Nephron (organoid): ENCODE measurements around the gene SPATA16.
"Not testable (repeated sequence)": the region's sequence is repeated elsewhere in the genome, so short reads cannot be mapped to it uniquely, and the experiment has no call there.

Experiments
- H3K27ac Mint-ChIP-seq, 3 experiments: 2 replicates each; pipeline ENCODE4 v1.8.0; 2020; ENCODE audit warnings: mixed read lengths in 3 of 3, mild to moderate bottlenecking in 2 of 3, moderate library complexity in 1 of 3
- H3K27me3 Mint-ChIP-seq: 2 replicates; pipeline ENCODE4 v1.8.0; 2021; ENCODE audit warnings: low read depth, mild to moderate bottlenecking, moderate library complexity, mixed read lengths
- H3K36me3 Mint-ChIP-seq: 2 replicates; pipeline ENCODE4 v1.8.0; 2020; ENCODE audit warnings: low read depth, mixed read lengths
- H3K4me1 Mint-ChIP-seq: 2 replicates; pipeline ENCODE4 v1.8.0; 2020; ENCODE audit warnings: mixed read lengths
- H3K4me3 Mint-ChIP-seq, 3 experiments: 2 replicates each; pipeline ENCODE4 v1.8.0; 2020; ENCODE audit warnings: mild to moderate bottlenecking in 3 of 3, mixed read lengths in 3 of 3, moderate library complexity in 2 of 3
- H3K9me3 Mint-ChIP-seq: 2 replicates; pipeline ENCODE4 v1.8.0; 2020; ENCODE audit warnings: mixed read lengths
- TF ChIP-seq, protein P1 (sequence below), 3 experiments: fragments of 200-600 bp; sonication (generic); IDR thresholded peaks; one replicate each; pipeline ENCODE4 v1.5.0; 2021; ENCODE audit warnings: antibody characterized with exemption in 3 of 3; ENCODE audit not compliant: unreplicated experiment in 3 of 3

Gene SPATA16

DNA sequence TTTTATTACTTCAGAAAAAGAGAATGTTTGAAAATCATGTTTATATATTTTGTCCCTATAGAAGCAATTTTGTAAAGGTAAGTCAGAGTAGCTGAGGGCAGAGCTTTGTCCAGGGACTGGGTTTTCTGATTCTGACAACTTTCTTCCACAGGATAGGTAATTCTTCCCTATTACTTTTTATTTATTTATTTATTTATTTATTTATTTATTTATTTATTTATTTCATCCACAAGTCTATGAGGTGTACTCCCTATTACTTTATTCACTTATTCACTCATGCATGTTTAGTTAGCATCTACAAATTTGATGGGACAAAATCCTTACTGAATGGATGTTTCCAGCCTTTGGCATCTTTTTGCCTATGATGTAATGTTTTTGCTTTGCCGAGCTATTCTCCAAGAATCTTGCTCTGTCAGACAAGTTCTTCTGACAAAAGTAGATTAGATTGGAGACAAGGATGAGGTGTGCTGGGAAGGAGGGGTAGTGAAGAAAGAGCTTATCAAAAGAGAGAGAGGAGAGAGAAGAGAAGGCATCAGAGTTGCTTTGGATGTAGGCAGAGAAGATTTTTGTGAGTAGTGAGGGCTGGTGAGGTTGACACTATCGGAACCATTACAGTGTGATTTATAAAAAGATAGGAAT, 119.4 kb downstream of the SPATA16 start:
- H3K27me3 Mint-ChIP-seq = no peaks in the 10 kb centered on the region

DNA sequence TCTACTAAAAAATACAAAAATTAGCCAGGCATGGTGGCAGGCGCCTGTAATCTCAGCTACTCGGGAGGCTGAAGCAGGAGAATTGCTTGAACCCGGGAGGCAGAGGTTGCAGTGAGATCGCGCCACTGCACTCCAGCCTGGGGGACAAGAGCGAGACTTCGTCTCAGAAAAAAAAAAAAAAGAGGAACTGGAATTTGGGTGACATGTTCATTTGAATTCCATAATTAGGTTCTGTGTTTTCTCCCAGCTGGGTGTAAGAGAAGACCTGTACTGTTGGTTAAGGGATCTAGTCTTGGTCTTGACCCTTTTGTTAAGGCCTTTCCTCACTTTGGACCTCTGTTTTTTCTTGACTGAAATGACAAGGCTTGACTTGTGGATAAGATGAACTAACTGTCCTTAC, 120.9 kb downstream of the SPATA16 start:
- H3K27me3 Mint-ChIP-seq, H3K27ac Mint-ChIP-seq, H3K4me1 Mint-ChIP-seq, H3K36me3 Mint-ChIP-seq, H3K4me3 Mint-ChIP-seq, H3K9me3 Mint-ChIP-seq: not testable (repeated sequence)

More for the DNA sequence above, 119.4 kb downstream of the SPATA16 start:
- no peaks in the 10 kb centered on the region for H3K36me3 Mint-ChIP-seq
- H3K9me3 Mint-ChIP-seq = no peaks in the 10 kb centered on the region
- H3K27ac Mint-ChIP-seq = no peak overlapping the region
- TF ChIP-seq, protein P1, sequence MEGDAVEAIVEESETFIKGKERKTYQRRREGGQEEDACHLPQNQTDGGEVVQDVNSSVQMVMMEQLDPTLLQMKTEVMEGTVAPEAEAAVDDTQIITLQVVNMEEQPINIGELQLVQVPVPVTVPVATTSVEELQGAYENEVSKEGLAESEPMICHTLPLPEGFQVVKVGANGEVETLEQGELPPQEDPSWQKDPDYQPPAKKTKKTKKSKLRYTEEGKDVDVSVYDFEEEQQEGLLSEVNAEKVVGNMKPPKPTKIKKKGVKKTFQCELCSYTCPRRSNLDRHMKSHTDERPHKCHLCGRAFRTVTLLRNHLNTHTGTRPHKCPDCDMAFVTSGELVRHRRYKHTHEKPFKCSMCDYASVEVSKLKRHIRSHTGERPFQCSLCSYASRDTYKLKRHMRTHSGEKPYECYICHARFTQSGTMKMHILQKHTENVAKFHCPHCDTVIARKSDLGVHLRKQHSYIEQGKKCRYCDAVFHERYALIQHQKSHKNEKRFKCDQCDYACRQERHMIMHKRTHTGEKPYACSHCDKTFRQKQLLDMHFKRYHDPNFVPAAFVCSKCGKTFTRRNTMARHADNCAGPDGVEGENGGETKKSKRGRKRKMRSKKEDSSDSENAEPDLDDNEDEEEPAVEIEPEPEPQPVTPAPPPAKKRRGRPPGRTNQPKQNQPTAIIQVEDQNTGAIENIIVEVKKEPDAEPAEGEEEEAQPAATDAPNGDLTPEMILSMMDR (IDR thresholded peaks at IDR 0.05; ENCODE audit: unreplicated experiment in 3 of 3) = no peak
- H3K4me1 Mint-ChIP-seq = no peaks in the 10 kb centered on the region
- H3K4me3 Mint-ChIP-seq = no peak overlapping the region

DNA sequence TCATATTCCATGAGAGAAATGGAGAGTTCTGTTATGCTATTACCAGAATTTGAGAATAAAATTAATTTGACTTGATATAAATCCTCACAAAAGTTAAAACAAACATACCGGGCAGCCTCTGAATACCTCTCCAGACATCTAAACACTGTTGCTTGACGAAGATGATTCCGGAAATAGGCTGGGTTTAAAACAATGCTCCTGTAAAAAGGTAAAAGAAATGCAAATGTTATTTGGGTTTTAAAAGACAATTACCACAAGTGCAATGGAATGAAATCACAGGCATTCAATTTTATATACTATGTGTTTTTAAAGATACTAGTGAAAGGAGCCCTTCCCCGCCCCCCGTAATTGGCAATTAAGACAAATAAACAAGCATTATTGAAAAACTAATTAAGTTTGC, 121.7 kb downstream of the SPATA16 start:
- Mint-ChIP-seq H3K27ac (no peak overlapping the region), H3K9me3 (no peaks in the 10 kb centered on the region), H3K36me3 (no peaks in the 10 kb centered on the region), H3K4me3 (no peak overlapping the region), H3K27me3 (no peaks in the 10 kb centered on the region), H3K4me1 (no peaks in the 10 kb centered on the region)
- TF ChIP-seq, protein P1 (IDR thresholded peaks at IDR 0.05; ENCODE audit: unreplicated experiment in 3 of 3) = no peak

DNA sequence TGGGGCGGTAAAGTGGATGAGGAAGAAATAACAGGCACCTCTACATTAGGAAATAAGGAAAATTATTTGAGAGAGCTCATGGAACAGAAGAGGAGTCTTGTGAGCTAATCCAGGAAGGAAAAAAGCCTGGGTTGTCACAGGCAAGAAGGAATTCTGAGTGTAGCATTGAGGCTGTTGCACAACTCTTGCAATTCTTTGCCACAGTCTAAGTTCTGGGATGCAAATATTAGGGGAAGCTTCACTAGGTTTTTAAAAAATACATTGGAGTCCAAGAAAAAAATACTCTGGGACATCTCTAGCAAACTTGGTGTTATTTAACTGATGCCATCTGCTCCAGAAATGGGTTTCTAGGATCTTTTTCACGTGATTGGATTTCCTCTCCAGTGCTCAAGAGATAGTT, 122.3 kb downstream of the SPATA16 start:
- Mint-ChIP-seq H3K4me3 (no peak overlapping the region), H3K36me3 (no peaks in the 10 kb centered on the region), H3K27me3 (no peaks in the 10 kb centered on the region), H3K4me1 (no peaks in the 10 kb centered on the region), H3K9me3 (no peaks in the 10 kb centered on the region), H3K27ac (no peak overlapping the region)
- TF ChIP-seq, protein P1 (IDR thresholded peaks at IDR 0.05; ENCODE audit: unreplicated experiment in 3 of 3) = no peak

DNA sequence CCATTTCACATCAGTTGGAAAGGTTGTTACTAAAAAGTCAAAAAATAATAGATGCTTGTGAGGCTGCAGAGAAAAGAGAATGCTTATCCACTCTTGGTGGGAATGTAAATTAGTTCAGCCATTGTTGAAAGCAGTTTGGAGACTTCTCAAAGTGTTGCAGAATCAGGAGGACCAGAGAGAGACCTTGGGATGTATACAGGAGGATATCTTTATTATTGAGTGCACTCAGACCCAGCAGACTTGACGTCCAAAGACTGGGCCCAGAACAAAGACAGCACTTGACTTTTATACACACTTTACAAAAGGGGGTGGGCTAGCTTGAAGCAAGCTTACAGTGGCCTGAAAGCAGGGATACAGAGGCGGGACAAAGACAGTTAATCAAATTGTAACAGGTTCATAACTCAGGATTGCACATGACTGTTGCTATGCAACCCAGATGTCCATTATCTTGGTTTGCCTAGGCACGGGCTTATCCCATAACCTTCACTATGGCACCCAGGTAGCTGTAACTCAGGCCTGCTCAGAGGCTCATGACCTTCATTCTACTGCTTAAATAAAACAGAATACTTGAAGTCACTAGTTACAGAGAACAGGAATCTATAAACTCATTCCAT, 127.7 kb downstream of the SPATA16 start:
- Mint-ChIP-seq H3K36me3 (no peaks in the 10 kb centered on the region), H3K27me3 (no peaks in the 10 kb centered on the region), H3K9me3 (no peaks in the 10 kb centered on the region), H3K4me3 (no peak overlapping the region), H3K27ac (no peak overlapping the region), H3K4me1 (no peaks in the 10 kb centered on the region)
- TF ChIP-seq, protein P1 (IDR thresholded peaks at IDR 0.05; ENCODE audit: unreplicated experiment in 3 of 3) = no peak

DNA sequence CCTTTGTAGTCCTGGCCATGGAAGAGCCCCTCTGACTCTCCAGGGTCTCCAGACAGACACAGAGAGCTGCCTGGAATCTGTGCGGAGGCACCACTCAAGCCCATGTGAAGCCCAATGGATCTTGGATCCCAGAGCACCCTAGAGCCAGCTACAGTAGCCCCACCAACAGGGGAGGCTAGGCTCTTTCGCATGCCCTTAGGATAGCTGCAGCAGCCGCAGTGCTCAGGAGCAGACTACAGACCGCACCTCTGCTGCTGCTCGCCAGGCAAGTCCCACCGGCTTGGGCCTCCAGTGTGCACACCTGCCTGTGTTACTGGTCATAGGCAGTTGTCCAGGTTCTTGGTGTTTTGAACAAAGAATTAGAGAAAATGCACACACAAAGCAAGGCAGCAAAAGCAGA, 131.6 kb downstream of the SPATA16 start:
- no peaks in the 10 kb centered on the region for H3K27me3 Mint-ChIP-seq
- TF ChIP-seq, protein P1 (IDR thresholded peaks at IDR 0.05; ENCODE audit: unreplicated experiment in 3 of 3) = no peak
- no peak overlapping the region for H3K27ac Mint-ChIP-seq
- no peak overlapping the region for H3K4me3 Mint-ChIP-seq
- no peaks in the 10 kb centered on the region for H3K36me3 Mint-ChIP-seq
- H3K4me1 Mint-ChIP-seq = no peaks in the 10 kb centered on the region
- H3K9me3 Mint-ChIP-seq = no peaks in the 10 kb centered on the region
